ENCODE data around the gene C19orf44.
"Not testable (repeated sequence)": the region's sequence is repeated elsewhere in the genome, so short reads cannot be mapped to it uniquely, and the experiment has no call there.

Gene C19orf44

DNA sequence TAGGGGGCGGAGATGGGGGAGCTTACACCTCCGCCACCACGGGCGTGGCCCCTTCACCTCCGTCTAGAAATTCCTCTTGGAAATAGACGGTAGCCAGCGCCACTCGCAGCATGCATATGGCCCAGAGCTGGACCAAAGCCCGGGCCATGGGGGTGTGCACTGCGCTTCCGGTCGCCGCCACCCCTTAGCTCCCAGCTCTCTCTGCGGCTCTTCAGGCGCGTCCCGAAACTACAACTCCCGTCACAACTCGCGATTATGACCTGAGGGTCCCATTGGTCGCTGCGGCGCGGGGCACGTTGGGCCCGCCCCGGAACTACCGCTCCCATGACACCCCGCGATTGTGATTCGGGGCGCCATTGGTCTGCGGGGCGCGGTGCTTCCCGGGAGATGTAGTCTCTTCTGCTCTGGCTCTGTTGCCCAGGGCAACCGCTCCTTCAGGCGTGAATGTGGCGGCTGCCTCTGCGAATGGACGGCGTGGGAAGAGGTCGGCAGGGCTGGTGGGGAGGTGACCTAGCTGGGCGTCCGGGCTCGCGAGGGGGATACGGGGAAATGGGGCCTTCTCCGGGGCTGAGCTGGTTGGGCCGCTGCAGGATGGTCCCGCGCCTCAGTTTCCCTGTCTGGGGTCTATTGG, at the start of gene C19orf44, which contains the start of gene CALR3:
Gene C19orf44 (plus strand): TSS at position 413 of the 631 bp plus-strand sequence. CDS start 4,399 bp downstream, outside the sequence.
Gene CALR3 (minus strand): TSS at position 186 of the 631 bp plus-strand sequence. CDS start 38 bp downstream, at position 148.
- H4K20me1 ChIP-seq (ENCODE audit: insufficient read depth, low read length) = no peaks in the 10 kb centered on the region
- H3K27me3 ChIP-seq (ENCODE audit: insufficient read depth, low read length, poor library complexity) = no peaks in the 10 kb centered on the region
- peak within 1 kb of the TSS; percentile 77 for H3K27ac ChIP-seq (ENCODE audit: low read length)
- no peaks in the 10 kb centered on the region for H3K9me3 ChIP-seq (ENCODE audit: insufficient read depth, low read length, severe bottlenecking)
- ATAC-seq (ENCODE audit: insufficient read depth, low read depth) (peak; percentile 99), DNase-seq (peak; percentile 98)
- H3K36me3 ChIP-seq (ENCODE audit: insufficient read depth, low read length) = no peaks in the 10 kb centered on the region
- peak within 1 kb of the TSS; percentile 99 for H2AFZ ChIP-seq (ENCODE audit: low read depth, low read length)
- H3K9ac ChIP-seq (ENCODE audit: low read depth, low read length) = peak within 1 kb of the TSS; percentile 66
- H3K79me2 ChIP-seq (ENCODE audit: insufficient read depth, low read length) = peaks cover 25% of the 10 kb centered on the region
- H3K4me2 ChIP-seq (ENCODE audit: insufficient read depth, low read length) = peak within 1 kb of the TSS; percentile 86
- peaks cover 26% of the 10 kb centered on the region for H3K4me1 ChIP-seq (ENCODE audit: insufficient read depth, low read length)
- H3K4me3 ChIP-seq (ENCODE audit: low read depth in 1 of 2, low read length in 2 of 2) = peak within 1 kb of the TSS; percentile 61 to 80; a peak in 3 of 4 replicates
- TF ChIP-seq, protein P1, sequence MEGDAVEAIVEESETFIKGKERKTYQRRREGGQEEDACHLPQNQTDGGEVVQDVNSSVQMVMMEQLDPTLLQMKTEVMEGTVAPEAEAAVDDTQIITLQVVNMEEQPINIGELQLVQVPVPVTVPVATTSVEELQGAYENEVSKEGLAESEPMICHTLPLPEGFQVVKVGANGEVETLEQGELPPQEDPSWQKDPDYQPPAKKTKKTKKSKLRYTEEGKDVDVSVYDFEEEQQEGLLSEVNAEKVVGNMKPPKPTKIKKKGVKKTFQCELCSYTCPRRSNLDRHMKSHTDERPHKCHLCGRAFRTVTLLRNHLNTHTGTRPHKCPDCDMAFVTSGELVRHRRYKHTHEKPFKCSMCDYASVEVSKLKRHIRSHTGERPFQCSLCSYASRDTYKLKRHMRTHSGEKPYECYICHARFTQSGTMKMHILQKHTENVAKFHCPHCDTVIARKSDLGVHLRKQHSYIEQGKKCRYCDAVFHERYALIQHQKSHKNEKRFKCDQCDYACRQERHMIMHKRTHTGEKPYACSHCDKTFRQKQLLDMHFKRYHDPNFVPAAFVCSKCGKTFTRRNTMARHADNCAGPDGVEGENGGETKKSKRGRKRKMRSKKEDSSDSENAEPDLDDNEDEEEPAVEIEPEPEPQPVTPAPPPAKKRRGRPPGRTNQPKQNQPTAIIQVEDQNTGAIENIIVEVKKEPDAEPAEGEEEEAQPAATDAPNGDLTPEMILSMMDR (IDR thresholded peaks at IDR 0.05; ENCODE audit: borderline replicate concordance, extremely low read depth, low read length, poor library complexity, severe bottlenecking) = no peak

DNA sequence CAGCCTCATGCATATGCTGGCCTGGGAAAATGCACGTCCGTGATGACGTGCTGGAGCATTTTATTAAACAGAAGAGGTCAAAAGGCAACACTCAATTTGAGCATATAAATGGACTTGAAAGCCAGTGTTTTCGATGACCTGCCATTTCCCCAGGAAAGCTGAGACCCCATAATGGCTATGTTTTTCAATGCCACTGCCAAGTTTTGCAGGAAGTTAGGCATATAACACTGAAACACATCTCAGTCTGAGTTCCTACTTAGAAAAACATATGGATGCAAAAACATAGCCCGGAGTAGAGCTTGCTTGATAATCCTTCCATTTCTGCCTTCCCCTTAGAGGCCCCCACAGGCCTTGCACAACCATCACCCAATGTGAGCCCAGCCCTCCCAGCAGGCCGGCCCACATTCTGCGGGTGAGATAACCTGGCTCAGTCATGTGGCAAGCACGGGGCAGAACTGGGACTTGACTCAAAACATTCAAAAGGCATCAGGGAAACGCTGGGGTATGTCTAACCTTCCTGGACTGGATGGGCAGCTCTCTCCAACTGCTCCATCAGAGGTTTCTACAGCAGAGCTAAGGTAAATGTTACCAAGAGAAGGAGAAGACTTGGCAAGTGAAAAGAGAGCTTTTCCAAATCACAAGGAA, 49.3 kb upstream of the C19orf44 start:
- H3K4me2 ChIP-seq (ENCODE audit: insufficient read depth, low read length) = no peak overlapping the region
- peaks cover 95% of the 10 kb centered on the region for H3K79me2 ChIP-seq (ENCODE audit: insufficient read depth, low read length)
- no peaks in the 10 kb centered on the region for H3K4me1 ChIP-seq (ENCODE audit: insufficient read depth, low read length)
- no peaks in the 10 kb centered on the region for H3K9me3 ChIP-seq (ENCODE audit: insufficient read depth, low read length, severe bottlenecking)
- ATAC-seq (ENCODE audit: insufficient read depth, low read depth) = no peak
- TF ChIP-seq, protein P1 (IDR thresholded peaks at IDR 0.05; ENCODE audit: borderline replicate concordance, extremely low read depth, low read length, poor library complexity, severe bottlenecking) = no peak
- TF ChIP-seq EZH2 (IDR thresholded peaks at IDR 0.05; ENCODE audit: borderline replicate concordance, low read depth, low read length, severe bottlenecking) = no peak
- no peak overlapping the region for H3K9ac ChIP-seq (ENCODE audit: low read depth, low read length)
- no peak overlapping the region for H3K4me3 ChIP-seq (ENCODE audit: low read depth in 1 of 2, low read length in 2 of 2)
- H3K27ac ChIP-seq (ENCODE audit: low read length) = no peak overlapping the region
- H4K20me1 ChIP-seq (ENCODE audit: insufficient read depth, low read length) = peaks cover 73% of the 10 kb centered on the region
- H2AFZ ChIP-seq (ENCODE audit: low read depth, low read length) = no peak overlapping the region
- no peaks in the 10 kb centered on the region for H3K27me3 ChIP-seq (ENCODE audit: insufficient read depth, low read length, poor library complexity)
- no peak for DNase-seq
- peaks cover 12% of the 10 kb centered on the region; the same call in 1 of the 2 replicates for H3K36me3 ChIP-seq (ENCODE audit: insufficient read depth, low read length)

DNA sequence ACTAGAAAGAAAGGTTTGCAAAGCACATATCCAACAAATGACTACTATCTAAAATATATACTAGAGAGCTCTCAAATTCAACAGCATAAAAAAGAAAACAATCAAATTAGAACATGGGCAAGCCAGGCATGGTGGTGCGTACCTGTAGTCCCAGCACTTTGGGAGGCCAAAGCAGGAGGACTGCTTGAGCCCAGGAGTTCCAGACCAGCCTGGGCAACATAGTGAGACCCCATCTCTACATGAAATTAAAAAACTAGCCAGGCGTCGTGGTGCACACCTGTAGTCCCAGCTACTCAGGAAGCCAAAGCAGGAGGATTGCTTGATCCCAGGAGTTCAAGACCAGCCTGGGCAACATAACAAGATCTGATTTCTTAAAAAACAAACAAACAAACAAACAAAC, 47.3 kb upstream of the C19orf44 start:
- not testable (repeated sequence) for H3K4me1 ChIP-seq (ENCODE audit: insufficient read depth, low read length); ATAC-seq (ENCODE audit: insufficient read depth, low read depth); H3K9me3 ChIP-seq (ENCODE audit: insufficient read depth, low read length, severe bottlenecking); H2AFZ ChIP-seq (ENCODE audit: low read depth, low read length); H3K27ac ChIP-seq (ENCODE audit: low read length); H3K27me3 ChIP-seq (ENCODE audit: insufficient read depth, low read length, poor library complexity); H3K4me2 ChIP-seq (ENCODE audit: insufficient read depth, low read length); H3K36me3 ChIP-seq (ENCODE audit: insufficient read depth, low read length); DNase-seq; H3K4me3 ChIP-seq (ENCODE audit: low read depth in 1 of 2, low read length in 2 of 2); H3K9ac ChIP-seq (ENCODE audit: low read depth, low read length)
- Histone ChIP-seq H3K79me2 (ENCODE audit: insufficient read depth, low read length) (peaks cover 91% of the 10 kb centered on the region), H4K20me1 (ENCODE audit: insufficient read depth, low read length) (peaks cover 67% of the 10 kb centered on the region)

DNA sequence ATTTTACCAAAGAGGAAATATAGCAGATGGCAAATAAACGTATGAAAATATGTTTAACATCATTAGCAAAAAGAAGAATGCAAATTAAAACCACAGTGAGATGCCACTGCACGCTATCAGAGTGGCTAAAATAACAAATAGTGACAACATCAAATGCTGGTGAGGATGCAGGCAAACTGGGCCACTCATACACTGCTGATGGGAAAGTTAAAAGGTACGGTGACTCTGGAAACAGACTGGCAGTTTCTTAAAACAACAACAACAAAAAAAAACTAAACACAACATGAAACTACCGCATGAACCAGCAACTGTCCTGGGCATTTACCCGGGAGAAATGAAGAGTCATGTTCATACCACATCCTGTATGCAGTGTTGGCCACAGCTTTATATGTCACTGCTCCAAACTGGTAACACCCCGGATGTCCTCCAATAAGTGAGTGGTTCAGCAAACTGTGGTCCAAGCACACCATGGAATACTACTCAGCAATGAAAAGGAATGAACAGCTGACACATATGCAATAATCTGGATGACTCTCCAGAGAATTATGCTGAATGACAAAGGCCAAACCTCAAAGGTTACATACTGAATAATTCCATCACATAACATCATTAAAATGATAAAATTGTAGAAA, 46.7 kb upstream of the C19orf44 start:
- Histone ChIP-seq H3K36me3 (ENCODE audit: insufficient read depth, low read length) (0 out of 2 replicates have a peak, but pooled peaks cover 4% of the 10 kb centered on the region), H4K20me1 (ENCODE audit: insufficient read depth, low read length) (peaks cover 69% of the 10 kb centered on the region), H3K4me3 (ENCODE audit: low read depth in 1 of 2, low read length in 2 of 2) (no peak overlapping the region), H3K27me3 (ENCODE audit: insufficient read depth, low read length, poor library complexity) (no peaks in the 10 kb centered on the region), H3K27ac (ENCODE audit: low read length) (no peak overlapping the region), H3K79me2 (ENCODE audit: insufficient read depth, low read length) (peaks cover 91% of the 10 kb centered on the region), H3K9ac (ENCODE audit: low read depth, low read length) (no peak overlapping the region), H3K9me3 (ENCODE audit: insufficient read depth, low read length, severe bottlenecking) (no peaks in the 10 kb centered on the region), H3K4me2 (ENCODE audit: insufficient read depth, low read length) (no peak overlapping the region), H3K4me1 (ENCODE audit: insufficient read depth, low read length) (no peaks in the 10 kb centered on the region), H2AFZ (ENCODE audit: low read depth, low read length) (no peak overlapping the region)
- TF ChIP-seq, protein P1 (IDR thresholded peaks at IDR 0.05; ENCODE audit: borderline replicate concordance, extremely low read depth, low read length, poor library complexity, severe bottlenecking) = no peak
- no peak for TF ChIP-seq EZH2 (IDR thresholded peaks at IDR 0.05; ENCODE audit: borderline replicate concordance, low read depth, low read length, severe bottlenecking)
- DNase-seq (no peak), ATAC-seq (ENCODE audit: insufficient read depth, low read depth) (peak; percentile 47; the same call in 2 of the 3 replicates)

Data from DND-41 (cell line).